Kidney epithelial cell (primary cell): ENCODE data around the gene PIK3CD. TPM values are rescaled to one million over a fixed set of nuclear protein-coding genes. Genes with fewer than 3 reads are reported as not detected.

Experiments
- DNase-seq: peaks from one replicate; pipeline ENCODE4 v3.0.0-alpha.2; 2010; ENCODE audit warnings: low read depth
- H3K27me3 ChIP-seq: 2 replicates; pipeline ENCODE4 v1.6.0; 2011; ENCODE audit warnings: low read length; ENCODE audit not compliant: control insufficient read depth, insufficient read depth
- H3K36me3 ChIP-seq: 2 replicates; pipeline ENCODE4 v1.5.1; 2011; ENCODE audit warnings: low read length; ENCODE audit not compliant: control insufficient read depth, insufficient read depth
- H3K4me3 ChIP-seq: 2 replicates; pipeline ENCODE4 v1.5.1; 2011; ENCODE audit warnings: low read depth, mild to moderate bottlenecking, control low read depth, low read length
- CTCF ChIP-seq: IDR thresholded peaks from 2 replicates; pipeline ENCODE4 v1.5.1; 2011; ENCODE audit warnings: mild to moderate bottlenecking, moderate library complexity, low read length, control low read depth, inconsistent platforms; ENCODE audit not compliant: insufficient read depth, poor library complexity, severe bottlenecking
- total RNA-seq: library from RNA; depleted of rRNA; stranded (reverse); fragments of >200 nt; gene quantifications from 2 replicates; pipeline ENCODE4 v1.2.3, GENCODE V29; 2015

The PIK3CD gene
- total RNA-seq, 1 donor from 2014 or later = 40.7 TPM

- Histone ChIP-seq H3K4me3 (no peak overlapping the region), H3K27me3 (no peaks in the 10 kb centered on the region), H3K36me3 (no peaks in the 10 kb centered on the region)
- no peak for DNase-seq
- no peak for TF ChIP-seq CTCF
Observed at GRCh38 chr1:9767964-9768668, 116.6 kb downstream of the PIK3CD start.

GRCh38 chr1:9768983-9769382 lies 117.5 kb downstream of the PIK3CD start:
- TF ChIP-seq CTCF = no peak
- no peaks in the 10 kb centered on the region for H3K27me3 ChIP-seq
- H3K4me3 ChIP-seq = no peak overlapping the region
- no peak for DNase-seq
- no peaks in the 10 kb centered on the region for H3K36me3 ChIP-seq

- no peak for TF ChIP-seq CTCF
Observed at GRCh38 chr1:9770298-9770697, 118.8 kb downstream of the PIK3CD start.

GRCh38 chr1:9774712-9775679 lies 123.5 kb downstream of the PIK3CD start:
- H3K4me3 ChIP-seq = no peak overlapping the region
- DNase-seq = no peak
- H3K36me3 ChIP-seq = no peaks in the 10 kb centered on the region
- no peak for TF ChIP-seq CTCF
- no peaks in the 10 kb centered on the region for H3K27me3 ChIP-seq

More at GRCh38 chr1:9770298-9770697, 118.8 kb downstream of the PIK3CD start:
- no peaks in the 10 kb centered on the region for H3K36me3 ChIP-seq
- H3K4me3 ChIP-seq = no peak overlapping the region
- no peak for DNase-seq
- no peaks in the 10 kb centered on the region for H3K27me3 ChIP-seq

GRCh38 chr1:9776685-9777084 lies 125.2 kb downstream of the PIK3CD start:
- no peak for DNase-seq
- TF ChIP-seq CTCF = no peak
- no peaks in the 10 kb centered on the region for H3K36me3 ChIP-seq

More at GRCh38 chr1:9776685-9777084, 125.2 kb downstream of the PIK3CD start:
- H3K4me3 ChIP-seq = no peak overlapping the region
- H3K27me3 ChIP-seq = no peaks in the 10 kb centered on the region

Other genes starting within 250 kb of the PIK3CD start
- 12.0 and 14.2 TPM in 2 replicates for gene SLC25A33, start 112.3 kb upstream of the PIK3CD start, total RNA-seq
- 9.9 and 17.2 TPM in 2 replicates for gene TMEM201, start 62.8 kb upstream of the PIK3CD start, total RNA-seq
- 115 TPM in 2 replicates for gene CLSTN1, start 172.2 kb downstream of the PIK3CD start, total RNA-seq